Measurements from ENCODE around the gene HSBP1L1. TPM values are rescaled to one million over a fixed set of nuclear protein-coding genes. Genes with fewer than 3 reads are reported as not detected.

The HSBP1L1 gene
- total RNA-seq, 4 donors from 2014 or later: 10.4 to 26.3 (median 19.4) TPM

- TF ChIP-seq, protein P1, sequence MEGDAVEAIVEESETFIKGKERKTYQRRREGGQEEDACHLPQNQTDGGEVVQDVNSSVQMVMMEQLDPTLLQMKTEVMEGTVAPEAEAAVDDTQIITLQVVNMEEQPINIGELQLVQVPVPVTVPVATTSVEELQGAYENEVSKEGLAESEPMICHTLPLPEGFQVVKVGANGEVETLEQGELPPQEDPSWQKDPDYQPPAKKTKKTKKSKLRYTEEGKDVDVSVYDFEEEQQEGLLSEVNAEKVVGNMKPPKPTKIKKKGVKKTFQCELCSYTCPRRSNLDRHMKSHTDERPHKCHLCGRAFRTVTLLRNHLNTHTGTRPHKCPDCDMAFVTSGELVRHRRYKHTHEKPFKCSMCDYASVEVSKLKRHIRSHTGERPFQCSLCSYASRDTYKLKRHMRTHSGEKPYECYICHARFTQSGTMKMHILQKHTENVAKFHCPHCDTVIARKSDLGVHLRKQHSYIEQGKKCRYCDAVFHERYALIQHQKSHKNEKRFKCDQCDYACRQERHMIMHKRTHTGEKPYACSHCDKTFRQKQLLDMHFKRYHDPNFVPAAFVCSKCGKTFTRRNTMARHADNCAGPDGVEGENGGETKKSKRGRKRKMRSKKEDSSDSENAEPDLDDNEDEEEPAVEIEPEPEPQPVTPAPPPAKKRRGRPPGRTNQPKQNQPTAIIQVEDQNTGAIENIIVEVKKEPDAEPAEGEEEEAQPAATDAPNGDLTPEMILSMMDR (IDR thresholded peaks at IDR 0.05; ENCODE audit: low read depth): no peak
Observed at GRCh38 chr18:80004600-80005342, 40.3 kb downstream of the HSBP1L1 start.

GRCh38 chr18:80006724-80007123, 42.3 kb downstream of the HSBP1L1 start:
- TF ChIP-seq, protein P1 (IDR thresholded peaks at IDR 0.05; ENCODE audit: low read depth): no peak

GRCh38 chr18:80009661-80010550, 45.5 kb downstream of the HSBP1L1 start:
- TF ChIP-seq, protein P1 (IDR thresholded peaks at IDR 0.05; ENCODE audit: low read depth): no peak

GRCh38 chr18:80010551-80010906, 46.1 kb downstream of the HSBP1L1 start:
- TF ChIP-seq, protein P1 (IDR thresholded peaks at IDR 0.05; ENCODE audit: low read depth): no peak

DNA sequence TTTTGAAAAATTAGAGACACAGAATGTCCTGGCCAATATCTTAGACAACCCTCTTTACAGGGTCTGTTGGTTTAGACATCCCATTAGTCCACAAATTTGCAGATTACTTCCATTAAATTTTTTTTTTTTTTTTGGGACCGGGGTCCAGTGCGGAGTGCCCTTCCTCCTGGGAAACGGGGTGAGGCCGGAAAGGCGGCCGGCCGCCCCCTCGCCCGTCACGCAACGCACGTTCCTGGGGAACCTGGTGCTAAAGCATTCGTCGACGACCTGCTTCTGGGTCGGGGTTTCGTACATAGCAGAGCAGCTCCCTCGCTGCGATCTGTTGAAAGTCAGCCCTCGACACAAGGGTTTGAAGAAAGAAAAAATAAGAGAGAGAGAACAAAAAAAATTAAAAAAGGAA, 48.3 kb downstream of the HSBP1L1 start:
- TF ChIP-seq, protein P1 (IDR thresholded peaks at IDR 0.05; ENCODE audit: low read depth): no peak

Other genes with a start within 250 kb of the HSBP1L1 start
- under 1 TPM in 1 of 4 donors, not detected in 3; 0.44 TPM for gene KCNG2, start 166.7 kb upstream of the HSBP1L1 start, total RNA-seq
- gene SLC66A2, start 13.0 kb upstream of the HSBP1L1 start, total RNA-seq: 100 to 1,000 TPM in 1 of 4 donors, 10 to 100 TPM in 3; 41.4 to 310 (median 78.5) TPM
- 10 to 100 TPM; 22.9 to 53.3 (median 28.1) TPM for gene TXNL4A, start 23.9 kb downstream of the HSBP1L1 start, total RNA-seq
- gene RBFA, start 69.8 kb downstream of the HSBP1L1 start, total RNA-seq: 10 to 100 TPM; 27.4 to 51.1 (median 37.8) TPM
- 10 to 100 TPM; 11.9 to 19.8 (median 15.2) TPM for gene ADNP2, start 144.6 kb downstream of the HSBP1L1 start, total RNA-seq